GM21723 (cell line): ENCODE results near the gene MSL3B.

Experiments used
- ATAC-seq: cut with Tn5 transposase; IDR thresholded peaks from one replicate; pipeline ENCODE4 v1.9.1; 2021; ENCODE audit warnings: mild to moderate bottlenecking, moderate library complexity; ENCODE audit not compliant: unreplicated experiment

The MSL3B gene

DNA sequence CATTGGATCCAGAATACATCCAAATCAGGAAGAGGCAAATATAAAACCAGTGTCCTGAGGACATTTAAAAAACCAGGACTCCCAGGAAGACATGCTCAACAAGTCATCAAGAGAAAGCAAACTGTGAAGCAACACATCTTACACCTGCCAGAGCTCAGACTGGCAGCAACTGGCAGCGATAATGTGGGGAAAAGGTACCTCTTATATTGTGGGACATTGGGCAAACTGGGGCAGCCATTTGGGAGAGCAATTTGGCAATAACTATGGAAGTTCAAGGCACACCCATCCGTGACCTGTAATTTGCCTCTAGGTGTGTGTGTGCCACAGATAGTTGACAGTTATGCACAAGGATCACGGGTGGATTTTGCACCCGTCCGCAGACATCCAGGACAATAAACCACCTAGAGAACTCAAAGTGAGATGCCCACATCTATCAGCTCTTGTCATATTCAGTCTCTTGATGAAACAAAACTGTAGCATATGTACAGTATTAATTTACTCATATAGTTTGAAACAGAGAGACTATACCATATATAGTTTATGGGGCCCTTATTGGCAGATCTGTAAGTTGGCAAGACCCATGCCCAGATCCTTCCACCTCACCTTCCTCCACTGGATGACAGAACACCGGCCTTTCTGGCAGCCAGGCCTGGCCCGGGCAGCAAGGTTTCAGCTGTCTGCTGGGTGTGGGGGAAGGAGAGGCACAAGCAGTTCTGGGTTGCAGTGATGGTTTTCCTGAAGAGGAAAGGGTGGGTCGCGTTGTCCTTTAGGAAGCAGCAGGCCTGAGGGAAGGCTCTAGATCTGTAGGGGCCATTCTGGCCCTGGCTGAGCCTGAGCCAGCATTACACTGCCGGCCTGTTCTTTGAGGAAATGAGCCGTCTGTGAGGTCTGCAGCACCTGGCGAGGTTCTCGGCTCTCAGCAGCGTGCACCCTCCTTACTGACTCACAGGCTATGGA, 32.7 kb downstream of the MSL3B start:
- no peak for ATAC-seq

DNA sequence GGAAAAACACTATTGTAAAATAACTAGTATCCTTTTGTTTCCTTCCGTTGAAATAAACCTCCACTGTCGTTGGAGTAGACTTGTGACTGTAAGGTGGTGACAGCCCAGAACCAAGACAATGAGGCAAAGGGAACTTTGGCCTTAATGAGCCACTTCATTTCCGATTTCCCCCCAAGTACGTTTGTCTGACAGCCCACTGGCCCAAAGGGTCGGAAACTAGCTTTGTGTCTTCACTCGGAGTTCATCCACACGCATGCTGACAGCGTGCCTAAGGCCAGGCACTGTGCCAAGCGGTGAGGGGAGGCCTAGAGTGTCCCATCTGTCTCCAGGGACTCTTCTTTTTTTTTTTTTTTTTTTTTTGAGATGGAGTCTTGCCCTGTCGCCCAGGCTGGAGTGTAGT, 34.8 kb downstream of the MSL3B start:
- ATAC-seq, result no peak

DNA sequence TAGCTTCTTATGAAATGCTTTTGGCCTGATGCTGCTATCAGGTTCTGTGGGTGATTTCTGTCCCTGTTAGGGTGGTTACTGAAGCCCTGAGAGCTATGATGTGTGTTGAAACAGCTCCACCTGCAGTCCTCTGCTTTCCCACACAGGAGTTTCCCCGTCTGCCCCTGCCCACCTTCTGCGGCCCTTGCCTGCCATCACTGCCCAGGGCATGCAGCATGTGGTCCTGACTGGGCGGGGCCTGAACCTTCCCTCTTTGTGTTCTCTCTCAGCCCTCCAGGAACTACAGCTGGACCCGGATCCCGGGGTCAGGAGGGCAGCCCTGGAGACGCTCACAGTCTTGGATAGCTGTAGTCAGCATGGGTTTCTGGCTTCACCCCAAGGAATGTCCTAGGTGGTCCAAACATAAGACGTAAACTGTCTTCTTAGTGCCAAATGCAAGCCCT, 35.3 kb downstream of the MSL3B start:
- ATAC-seq, result no peak

DNA sequence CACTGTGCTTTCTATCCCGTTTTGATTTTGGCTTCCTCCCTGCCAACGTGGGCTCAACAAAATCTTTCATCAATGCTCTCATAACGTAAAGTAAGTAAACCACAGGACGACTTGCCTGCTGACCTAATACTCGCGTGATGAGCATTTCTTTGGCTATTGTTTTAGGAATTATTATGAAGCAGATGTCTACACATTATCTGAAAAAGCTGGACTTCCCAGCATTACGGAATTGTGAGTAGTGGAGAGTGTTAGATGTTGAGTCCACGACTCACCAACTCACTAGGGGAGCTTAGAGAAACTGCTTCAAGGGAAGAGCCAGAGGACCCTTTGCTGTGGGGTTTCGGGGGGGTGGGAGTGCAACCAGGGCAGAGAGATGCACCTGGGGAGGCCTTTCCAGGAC, 35.8 kb downstream of the MSL3B start:
- ATAC-seq, result no peak

DNA sequence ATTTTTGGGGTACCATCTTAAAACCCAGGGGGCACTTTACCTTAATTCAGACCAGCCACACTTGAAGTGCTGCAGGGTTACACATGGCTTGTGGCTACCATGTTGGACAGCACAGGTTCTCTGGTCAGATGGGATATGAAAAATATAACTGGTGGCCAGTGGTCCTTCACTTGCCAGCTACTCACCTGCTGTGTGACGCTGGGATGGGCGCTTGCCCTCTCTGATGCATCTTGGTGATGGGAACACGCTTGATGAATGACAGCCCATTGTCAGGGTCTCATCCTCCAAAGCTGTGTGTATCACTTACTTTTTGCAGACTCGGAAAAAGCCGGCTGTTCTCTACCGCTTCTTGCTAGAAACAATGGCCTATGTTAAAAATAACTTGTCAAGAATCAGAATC, 36.3 kb downstream of the MSL3B start:
- no peak for ATAC-seq

DNA sequence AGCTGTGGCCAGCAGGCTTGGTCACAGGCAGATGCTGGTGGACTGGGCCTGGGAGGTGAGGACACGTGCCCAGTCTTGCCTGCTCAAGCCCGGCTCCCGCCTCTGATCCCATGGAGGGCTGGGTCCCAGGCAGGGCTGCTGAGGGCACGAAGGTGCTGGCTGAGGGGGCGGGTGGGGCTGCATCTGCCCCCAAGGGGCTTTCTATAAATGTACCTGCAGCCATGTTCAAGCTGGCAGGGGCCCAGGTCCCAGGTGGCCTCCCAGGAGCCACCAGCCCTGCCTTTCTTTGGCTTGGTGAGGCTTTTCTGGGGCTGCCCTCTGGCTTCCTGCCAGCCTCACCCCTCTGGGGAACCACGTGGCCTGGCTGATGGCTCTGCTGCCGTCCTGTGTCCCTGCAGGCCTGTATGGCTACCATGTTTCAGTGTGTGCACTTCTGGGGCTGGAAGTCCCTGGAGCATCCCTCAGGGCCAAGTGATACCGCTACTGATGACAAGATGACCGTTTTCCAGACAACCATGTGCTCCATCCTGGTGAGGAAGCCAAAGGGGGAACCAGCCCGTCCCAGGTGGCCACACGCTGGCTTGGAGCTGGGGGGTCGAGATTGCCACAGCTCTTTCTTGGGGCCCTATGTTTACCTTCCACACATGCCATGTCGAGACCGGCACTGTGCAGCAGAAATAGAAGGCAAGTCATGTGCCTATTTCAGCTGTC, 37.0 kb downstream of the MSL3B start:
- no peak for ATAC-seq

DNA sequence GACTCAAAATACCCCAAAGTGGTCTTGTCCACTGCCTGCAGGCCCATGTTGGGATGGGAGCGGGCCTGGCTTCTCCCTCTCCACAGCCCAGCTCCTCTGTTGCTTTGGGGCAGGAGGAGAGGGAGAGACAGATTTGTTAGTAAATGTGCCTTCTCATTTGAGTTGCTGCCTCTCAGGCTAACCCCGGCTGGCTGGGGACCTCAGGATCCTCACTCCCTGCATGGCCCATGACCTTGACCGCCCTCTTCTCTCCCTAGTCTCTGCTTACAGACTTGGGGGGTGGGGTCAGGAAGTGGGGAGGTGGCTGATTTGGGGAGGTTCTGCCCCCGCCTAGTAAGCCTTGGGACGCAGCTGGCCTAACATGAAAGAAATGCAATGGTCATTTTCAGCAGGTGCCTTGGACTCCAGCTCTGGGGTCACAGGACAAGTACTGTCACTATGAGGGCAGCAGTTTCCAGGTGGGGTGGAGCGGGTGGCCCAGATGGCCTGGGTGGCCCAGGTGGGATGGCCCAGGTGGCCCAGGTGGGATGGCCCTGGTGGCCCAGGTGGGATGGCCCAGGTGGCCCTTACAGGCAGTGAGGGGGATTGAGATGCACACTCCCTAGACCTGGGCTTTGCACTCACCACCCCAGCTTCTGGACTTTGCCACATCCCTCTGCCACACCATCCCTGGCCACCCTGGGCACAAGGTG, 37.9 kb downstream of the MSL3B start:
- no peak for ATAC-seq

DNA sequence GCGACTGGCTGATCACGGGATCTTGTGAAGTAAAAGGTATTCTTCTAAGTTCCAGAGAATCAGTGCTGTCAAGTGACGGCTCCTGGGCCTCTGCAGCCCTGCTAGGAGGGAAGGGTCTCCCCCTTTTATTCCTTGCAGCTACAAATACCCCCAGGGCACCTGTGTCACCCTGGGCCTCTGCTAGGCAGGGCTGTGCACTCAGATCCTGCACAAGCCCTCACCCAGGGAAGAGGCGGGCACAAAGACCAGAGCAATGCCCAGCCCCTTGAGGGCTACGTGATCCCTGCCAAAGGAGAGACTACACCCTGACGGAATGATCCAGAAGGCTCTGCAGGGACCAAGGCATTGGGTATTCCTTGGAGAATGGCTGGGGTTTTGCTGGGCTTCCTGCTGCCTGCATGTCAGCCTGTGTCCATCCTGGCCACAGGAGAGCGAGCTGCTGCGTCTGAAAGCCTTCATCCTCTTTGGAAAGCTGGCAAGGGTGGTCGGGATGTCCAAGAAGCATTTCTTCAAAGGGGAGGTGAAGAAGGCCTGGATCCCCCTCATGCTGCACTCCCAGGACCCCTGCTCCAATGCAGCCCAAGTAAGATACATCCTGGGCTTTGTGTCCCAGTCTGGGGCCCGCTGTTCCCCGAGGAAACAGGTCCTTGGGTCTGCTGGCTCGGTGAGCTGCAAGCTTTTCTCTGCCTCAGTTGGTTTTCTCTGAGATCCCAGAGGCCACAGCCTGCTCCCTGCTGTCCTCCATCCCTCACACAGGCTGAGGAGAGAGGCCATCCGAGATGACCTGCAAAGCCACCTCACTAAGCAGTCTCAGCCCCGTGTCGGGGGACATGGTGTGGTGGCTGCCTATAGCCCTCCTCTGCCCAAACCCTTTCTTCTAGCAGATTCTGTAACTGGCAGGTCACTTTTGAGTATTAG, 38.7 kb downstream of the MSL3B start:
- ATAC-seq, result no peak

DNA sequence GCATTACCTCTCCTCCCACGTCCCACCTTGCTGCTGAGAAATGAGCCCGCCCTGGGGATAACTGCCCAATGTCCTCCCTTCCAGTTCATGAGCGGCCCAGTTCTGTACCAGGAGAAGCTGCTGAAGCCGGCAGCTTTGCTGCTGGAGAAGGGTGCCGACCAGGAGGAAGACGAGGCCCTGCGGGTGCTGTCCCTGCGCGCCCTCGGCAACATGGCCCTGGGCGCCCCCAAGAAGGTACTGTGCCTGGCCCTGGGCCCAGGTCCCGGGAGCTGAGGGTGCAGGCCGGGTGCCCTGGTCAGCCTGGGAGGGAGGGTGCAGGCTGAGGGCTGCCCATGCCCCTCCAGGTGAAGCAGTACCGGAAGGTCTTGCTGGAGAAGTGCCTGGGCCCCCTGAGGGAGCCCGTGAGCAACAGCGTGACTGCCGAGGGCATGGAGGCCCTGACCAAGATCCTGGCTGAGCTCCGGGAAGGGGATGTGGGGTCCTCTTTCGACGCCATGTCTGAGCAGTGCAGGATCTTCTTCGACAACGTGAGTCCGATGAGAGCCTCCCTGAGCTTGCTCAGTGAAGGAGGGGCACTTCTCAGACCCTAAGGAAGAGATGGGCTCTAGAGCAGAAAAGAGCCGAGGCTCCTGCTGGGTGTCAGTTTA, 39.5 kb downstream of the MSL3B start:
- no peak for ATAC-seq

DNA sequence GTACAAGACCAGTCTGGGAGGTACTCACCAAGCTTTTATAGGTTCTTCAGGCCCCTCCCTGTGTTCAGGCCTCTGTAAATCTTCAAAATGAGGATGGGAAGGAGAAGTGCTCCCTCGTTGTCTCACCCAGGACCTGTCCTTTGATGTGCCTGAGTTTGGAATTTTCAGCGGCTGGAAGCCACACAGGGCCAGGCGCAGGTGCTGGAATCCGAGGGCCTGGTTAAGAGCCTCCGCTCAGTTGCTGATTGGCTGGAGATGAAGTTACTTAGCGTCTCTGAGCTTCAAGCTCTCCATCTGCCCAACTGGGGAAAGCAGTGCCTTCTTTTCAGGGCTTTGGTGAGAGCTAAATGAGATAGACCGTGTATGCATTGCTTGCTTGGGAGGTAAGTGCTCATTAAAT, 43.8 kb downstream of the MSL3B start:
- no peak for ATAC-seq

DNA sequence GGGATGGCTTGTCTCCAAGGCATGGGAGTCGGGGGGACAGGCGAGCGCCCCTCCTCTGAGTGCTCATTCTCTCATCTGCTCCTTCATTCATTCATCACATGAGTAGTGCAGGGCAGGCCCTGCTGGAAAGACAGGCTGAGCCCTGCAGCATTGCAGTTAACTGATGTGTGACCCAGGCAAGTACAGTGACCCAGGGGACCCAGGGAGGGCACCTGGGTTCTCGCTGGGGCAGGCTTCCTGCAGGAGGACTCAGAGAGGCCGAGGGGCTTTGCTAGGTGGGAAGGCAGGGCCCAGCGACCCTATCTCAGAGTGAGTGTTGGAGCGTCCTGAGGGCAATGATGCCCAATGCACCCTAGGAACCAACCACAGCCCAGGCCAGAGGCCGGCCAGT, 44.5 kb downstream of the MSL3B start:
- ATAC-seq, result no peak

DNA sequence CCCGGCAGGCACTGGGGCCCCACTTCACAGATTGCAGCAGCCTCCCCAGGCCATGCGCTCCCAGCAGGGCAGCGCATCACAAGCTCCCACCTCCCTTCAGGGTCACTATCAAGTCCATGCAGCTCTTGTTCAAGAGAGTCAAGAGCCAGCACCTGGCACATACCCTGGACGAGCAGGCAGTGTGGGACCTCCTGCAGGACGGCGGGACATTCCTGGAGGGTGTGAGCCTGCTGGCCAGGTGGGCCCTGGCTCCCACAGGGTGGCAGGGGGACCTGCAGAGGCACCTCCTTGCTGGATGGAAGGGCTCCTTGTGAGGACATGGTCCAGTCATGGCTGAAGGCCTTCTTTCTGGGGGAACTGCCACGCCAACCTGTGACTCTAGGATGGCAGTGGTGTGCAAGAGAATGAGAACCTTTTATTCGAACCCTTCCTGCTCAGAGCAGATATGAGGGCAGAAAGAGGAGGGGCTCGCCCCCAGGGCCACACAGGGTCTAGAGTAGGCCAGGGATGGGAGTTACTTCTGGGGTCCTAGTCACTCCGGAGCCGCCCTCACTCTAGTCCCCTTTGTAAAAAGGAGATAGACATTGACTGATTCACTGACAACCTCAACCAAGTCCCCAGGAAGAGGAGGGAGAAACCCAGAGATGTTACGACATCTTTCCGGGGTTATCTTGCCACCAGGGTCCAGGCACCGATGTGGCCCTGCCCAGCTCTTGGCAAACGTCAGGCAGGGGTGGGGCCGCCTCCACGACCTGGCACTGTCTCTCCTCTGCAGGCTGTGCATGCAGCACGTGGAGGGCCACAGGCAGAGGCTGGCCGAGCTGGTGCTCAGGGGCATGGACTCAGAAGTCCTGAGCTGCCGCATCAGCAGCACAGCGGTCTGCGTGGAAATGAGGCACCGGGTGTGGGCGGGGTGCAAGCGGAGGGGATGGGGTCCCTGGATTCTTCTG, 45.1 kb downstream of the MSL3B start:
- ATAC-seq, result no peak

DNA sequence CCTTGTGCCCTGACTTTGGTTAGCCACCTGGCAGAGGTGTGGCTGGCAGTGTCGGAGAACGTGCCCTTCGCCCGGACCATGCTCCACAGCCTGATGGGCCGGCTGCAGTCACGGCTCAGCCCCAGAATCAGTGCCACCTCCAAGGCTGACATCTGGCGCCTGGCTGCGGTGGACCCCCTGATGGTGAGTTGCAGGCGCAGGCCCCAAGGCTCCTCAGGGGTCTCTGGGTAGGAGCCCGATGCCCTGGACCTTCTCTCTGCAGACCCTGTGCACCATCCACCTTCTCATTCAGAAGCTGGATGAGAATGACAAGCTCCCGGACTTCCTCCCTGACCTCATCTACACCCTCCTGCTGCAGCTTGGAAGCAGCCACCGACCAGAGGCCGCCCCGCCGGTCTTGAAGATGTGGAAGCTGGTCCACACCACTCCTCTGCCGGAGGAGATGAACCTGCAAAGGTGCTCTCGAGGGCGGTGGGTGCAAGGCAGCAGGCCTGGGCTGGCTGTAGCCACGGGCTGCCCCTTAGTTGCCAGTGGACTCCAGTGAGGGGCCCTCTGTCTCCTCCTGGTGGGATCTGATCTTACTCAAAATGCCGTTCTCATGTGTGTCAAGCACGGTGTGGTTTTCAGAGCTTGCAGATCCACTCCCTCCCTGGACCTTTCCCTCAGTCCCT, 46.0 kb downstream of the MSL3B start:
- no peak for ATAC-seq

DNA sequence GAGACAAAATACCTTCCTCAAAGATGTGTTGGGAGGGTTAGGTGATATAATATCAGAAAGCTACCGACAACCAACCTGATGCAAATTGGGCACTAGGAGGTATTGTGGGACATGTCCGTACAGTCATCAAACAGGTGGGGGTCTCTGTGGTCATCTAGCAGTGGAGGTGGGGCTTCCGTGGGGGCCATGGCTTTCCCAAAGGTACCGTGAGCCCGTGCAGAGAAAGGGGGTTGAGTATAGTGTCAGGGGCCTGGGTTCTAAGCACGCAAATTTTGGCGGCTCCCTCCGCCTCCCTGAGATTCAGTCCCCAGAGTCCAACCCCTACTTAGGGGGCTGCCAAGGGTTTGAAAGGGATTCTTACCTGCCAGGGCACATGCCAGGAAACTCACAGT, 46.5 kb downstream of the MSL3B start:
- no peak for ATAC-seq

DNA sequence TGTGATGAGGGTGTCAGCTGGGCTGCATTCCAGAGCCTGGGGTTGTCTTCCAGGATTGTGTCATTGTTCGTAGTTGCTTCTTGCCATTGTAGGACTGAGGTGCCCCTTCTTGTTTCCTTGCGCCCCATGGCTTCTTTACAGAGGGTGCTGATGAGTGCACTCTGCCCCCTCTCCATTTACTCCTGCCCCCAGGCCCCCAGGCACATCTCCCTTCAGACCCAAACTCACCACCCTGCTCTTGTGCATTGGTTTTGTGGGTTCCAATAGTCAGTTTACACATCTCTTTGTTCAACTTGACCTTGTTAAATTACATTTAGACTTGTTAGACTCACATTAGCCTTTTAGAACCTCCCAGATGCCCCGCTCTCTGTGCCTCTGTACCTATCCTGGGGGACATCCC, 47.0 kb downstream of the MSL3B start:
- ATAC-seq, result no peak

DNA sequence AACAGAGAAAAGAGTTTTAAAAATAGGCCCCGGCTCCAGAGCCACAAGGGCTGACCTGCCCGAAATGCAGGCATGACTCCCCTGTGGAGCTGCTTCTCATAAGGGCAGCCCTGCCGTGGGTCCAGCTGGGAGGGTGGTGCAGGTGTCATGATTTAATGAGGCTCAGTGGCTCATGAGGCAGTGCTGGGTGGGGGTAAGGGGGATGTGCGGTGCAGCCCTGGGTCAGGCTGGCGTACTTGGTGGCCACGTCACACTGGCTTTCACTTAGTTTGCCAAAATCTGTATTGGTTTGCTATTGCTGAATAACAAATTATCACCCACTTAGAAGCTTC, 47.4 kb downstream of the MSL3B start:
- ATAC-seq, result no peak

DNA sequence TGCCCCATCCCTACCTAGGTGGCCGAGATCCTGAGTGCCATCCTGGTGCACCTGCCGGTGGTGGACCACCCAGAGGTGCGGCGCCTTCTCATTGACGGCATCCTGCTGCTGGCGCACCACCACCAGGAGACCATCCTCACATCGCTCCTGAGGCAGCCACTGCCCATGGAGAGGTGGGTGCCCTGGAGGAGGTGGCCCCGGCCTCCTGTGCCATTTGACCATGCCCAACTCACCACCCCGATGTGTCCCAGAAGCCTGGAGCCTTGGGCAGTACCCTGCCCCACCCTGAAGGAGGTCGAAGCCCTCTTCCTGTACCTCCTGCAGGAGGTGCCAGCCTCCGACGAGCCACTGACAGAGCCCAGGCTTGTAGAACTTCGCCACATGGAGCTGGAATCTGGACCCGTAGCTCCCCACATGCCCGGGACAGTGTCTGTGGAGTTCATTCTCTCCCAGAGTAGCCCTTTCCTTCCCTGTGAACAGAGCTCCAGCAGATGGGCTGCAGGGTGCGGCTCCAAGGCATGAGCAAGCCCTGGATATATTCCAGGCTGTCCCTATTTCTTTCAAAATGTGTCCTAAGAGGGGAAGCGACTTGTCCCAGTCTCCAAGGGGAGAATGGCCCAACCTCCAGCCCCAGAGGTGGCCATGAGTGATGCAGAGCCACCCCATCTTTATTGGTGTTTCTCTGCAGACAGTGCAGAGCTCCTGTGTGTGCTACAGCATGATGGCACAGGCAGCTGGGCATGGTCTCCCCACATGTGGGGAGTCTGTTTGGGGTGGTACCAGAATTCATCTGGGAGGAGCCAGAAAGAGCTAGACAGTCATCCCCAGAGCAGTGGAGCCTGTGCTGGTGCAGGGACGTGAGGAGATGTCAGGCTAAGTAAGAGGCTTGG, 48.1 kb downstream of the MSL3B start:
- ATAC-seq, result no peak
